HG03103 (cell line): ENCODE measurements around the gene PKIG.
"Not testable (repeated sequence)": the region's sequence is repeated elsewhere in the genome, so short reads cannot be mapped to it uniquely, and the experiment has no call there.

Experiments
- ATAC-seq: cut with Tn5 transposase; IDR thresholded peaks from one replicate; pipeline ENCODE4 v1.9.1; 2021; ENCODE audit warnings: low read depth; ENCODE audit not compliant: unreplicated experiment

The PKIG gene

GRCh38 chr20:44582311-44583025 lies at the start of gene PKIG:
Gene PKIG, plus strand, starts transcription at chr20:44582579. Its CDS starts 31,978 bp downstream, at chr20:44614557.
- ATAC-seq: no peak

DNA sequence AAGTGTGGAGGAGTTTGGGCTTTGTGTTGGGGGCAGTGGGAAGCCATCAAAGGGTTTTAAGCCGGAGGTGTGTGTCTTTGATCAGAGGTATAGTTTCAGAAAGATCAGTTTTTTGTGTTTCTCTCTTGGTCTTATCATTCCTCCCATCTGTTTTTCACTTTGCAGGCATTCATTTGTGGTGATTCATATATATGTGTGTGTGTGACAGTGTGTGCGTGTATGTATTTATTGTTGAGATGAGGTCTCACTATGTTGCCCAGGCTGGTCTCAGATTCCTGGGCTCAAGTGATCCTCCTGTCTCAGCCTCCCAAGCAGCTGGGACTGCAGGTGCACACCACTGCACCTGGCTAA lies 49.4 kb upstream of the PKIG start:
- ATAC-seq: no peak

DNA sequence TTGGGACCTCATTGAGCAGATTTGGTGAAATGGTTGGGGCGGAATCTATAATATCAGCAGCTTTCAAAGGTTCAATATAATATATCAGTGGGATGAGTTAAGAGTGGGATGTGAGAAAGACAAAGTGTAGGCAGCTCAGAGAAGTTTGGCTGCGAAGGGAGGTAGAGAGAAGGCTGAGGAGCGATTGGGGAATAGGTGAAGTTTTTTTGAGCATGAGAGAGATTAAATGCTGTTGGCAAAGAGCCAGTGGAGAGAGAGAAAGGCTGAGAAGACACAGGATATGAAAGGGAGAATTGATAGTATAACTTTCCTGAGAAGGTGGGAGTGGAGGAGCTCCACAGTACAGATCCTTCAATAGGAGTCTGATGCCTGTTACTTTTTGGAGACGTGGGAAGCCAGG lies 48.5 kb upstream of the PKIG start:
- no peak for ATAC-seq

DNA sequence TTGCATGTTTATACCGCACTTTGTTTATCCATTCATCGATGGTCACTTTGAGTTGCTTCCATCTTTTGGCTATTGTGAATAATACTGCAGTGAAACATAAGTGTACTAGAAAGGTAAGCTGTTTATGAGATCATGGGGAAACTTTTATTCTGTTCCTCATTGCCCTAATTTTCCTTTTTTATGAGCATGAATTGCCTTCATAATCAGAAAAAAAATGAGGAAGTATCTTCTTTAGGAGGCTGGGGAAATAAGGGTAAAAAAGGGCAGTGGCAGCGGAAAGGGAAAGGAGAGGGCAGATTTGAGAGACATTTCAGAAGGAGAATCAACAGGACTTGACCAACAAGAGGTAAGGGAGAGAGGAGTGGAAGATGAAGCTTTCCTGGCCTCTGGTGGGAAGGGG lies 46.2 kb upstream of the PKIG start:
- no peak for ATAC-seq

- no peak for ATAC-seq
Measured at GRCh38 chr20:44537993-44538392, 44.4 kb upstream of the PKIG start.

GRCh38 chr20:44540834-44541233 lies 41.5 kb upstream of the PKIG start:
- ATAC-seq: no peak

DNA sequence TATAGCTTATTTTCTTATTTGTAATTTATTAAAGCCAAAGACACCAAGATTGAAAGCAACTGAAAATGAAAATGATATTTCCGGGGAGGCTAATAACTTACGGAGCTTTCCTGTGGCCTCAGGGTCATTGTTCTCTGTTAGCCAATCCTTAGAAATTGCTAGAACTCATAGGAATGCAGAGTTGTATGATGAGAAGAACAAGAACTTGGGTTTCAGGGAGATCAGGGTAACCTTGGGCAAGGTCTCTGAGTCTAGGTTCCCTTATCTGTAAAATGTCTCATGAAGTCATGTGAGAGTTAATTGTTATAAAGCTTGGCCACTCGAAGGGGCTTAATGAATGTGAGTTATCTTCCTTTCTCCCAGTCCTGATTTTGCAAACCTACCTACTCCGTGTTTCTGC lies 40.4 kb upstream of the PKIG start:
- ATAC-seq: no peak

- no peak for ATAC-seq
Measured at GRCh38 chr20:44542890-44543289, 39.5 kb upstream of the PKIG start.

GRCh38 chr20:44543358-44543757 lies 39.0 kb upstream of the PKIG start:
- ATAC-seq: no peak

DNA sequence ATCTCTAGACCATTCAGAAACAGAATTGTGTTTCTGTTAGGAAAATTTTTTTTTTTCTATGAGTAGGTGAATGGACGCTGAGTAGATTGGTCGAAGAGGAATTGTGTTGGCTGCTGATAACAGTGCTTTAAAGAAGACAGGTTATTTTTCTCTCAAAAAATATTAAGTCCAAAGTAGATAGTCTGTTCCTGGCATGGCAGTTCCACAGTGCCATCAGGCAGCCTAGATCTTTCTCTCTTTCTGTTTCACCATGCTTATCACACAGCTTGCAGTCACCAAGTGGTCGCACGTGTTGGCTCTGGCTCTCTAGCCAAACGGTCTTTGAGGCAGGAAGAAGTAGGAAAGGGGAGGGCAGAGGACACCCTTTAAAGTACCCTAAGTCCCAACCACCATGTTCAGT lies 38.1 kb upstream of the PKIG start:
- no peak for ATAC-seq

DNA sequence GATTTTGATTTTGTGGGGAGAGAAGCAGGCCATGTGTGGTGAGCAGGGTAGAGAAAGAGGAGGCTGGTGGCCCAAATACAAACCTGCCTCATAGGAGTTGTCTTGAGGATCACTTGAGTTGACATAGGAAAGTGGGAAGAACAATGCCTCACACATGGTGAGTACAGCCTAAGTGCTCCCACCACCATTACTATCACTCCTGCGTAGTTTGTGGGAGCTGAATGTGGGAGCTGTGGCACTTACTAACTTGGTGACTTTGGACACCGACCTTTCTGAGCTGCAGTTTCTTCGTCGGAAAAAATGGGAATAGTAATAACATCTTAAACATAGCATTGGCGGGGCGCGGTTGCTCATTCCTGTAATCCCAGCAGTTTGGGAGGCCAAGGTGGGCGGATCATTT lies 35.0 kb upstream of the PKIG start:
- ATAC-seq: no peak

GRCh38 chr20:44549123-44549522 lies 33.3 kb upstream of the PKIG start:
- no peak for ATAC-seq

GRCh38 chr20:44552050-44552449 lies 30.3 kb upstream of the PKIG start:
- no peak for ATAC-seq

GRCh38 chr20:44552568-44552949 lies 29.8 kb upstream of the PKIG start:
- ATAC-seq: no peak

- no peak for ATAC-seq
Measured at GRCh38 chr20:44552950-44553908, 29.1 kb upstream of the PKIG start.

DNA sequence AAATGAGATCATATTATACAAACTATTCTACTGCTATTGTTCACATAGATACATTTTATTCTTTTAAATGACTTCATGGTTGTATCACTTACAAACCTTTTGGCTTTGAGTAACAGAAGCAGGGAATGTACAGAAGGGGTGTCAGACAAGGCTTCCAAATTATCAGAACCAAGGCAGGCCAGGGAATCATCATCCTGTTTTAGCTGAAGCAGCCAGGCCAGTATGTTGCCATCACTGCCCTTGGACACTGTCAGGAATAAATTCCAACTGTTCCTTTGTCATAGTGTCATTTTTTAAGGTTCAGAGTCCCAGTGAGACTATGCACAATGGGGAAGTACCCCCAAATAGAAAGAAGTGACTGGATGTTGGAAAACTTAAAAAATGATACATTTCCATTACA lies 23.1 kb upstream of the PKIG start:
- ATAC-seq: no peak

GRCh38 chr20:44560229-44560628 lies 22.1 kb upstream of the PKIG start:
- ATAC-seq: no peak

DNA sequence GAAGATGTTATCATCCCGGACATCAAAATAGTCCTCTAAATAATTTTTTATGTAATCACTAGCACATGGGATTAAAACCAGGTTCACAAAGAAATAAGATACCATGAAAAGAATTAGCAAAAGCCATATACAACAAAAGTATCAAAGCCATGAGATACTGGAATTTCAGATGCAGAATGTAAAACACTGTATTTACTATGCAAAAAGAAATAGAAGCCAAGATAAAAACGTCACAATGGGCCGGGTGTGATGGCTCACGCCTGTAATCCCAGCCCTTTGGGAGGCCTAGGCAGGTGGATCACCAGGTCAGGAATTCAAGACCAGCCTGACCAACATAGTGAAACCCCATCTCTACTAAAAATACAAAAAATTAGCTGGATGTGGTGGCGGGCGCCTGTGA lies 21.6 kb upstream of the PKIG start:
- not testable (repeated sequence) for ATAC-seq

DNA sequence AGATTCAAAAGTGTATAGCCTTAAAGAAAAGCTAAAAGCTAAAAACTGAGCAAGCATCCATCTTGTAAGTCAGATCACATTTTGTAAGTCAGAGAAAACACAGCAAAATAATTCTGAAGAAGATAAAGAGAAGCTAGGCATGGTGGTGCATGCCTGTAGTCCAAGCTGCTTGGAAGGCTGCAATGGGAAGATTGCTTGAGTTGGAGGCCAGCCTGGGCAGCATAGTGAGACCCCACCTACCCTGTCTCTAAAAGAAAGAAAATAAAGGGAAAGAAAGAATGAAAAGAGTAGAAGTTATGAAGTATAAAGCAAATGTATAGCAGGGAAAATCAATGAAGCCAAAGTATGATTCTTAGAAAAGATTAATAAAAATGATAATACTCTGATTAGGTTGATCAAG lies 20.5 kb upstream of the PKIG start:
- no peak for ATAC-seq

DNA sequence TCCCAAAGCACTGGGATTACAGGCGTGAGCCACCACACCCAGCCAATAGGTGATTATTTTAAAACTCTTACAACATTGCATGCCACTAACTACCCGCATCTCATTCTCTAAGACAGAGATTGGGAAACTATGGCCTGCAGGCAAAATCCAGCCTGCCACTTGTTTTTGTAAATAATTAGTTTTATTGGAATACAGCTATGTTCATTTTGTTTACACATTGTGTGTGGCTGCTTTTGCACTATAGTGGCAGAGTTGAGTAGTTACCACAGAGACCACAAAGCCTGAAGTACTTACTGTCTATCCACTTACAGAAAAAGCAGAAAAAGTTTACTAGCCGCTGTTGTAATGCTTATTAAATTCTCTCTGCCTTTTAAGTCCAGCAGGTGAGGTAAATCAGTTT lies 16.4 kb upstream of the PKIG start:
- no peak for ATAC-seq

GRCh38 chr20:44566811-44567210 lies 15.6 kb upstream of the PKIG start:
- no peak for ATAC-seq

GRCh38 chr20:44570367-44570766 lies 12.0 kb upstream of the PKIG start:
- ATAC-seq: no peak
